ENCODE results near the gene DAP. TPM values are rescaled to one million over a fixed set of nuclear protein-coding genes. Genes with fewer than 3 reads are reported as not detected.

DAP gene
- total and polyA plus RNA-seq, 4 donors = 36.6 to 122 (median 101) TPM

DNA sequence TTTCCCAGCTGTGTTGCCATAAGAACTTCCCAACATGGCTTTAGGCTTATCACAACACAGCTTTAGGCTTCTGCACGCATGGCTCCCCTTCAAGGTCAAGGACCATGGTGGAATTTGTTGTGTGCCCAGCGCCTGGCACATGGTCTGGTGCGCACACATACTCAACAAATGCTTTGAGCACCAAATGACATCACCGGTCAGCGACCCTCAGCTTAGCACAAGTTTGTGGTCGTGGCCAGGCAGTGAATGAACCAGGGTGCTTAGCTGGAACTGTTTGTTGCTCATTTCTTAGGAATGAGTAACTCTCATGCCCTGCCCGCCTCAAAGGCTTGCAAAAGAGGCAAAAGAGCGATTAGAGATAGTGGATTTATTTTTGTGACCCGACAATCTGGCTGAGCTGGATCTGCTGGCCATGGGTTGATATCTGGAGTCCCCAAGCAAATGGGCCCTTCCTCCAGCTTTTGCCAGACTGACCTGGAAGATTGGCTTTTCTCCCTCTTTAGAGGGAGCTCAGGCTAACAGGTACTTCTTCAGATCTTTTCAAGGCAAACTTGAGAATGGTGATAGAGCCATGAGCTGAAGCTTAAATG is 58.9 kb downstream of the DAP start (continued):
- peak; percentile 37 to 59 for TF ChIP-seq RXRA (IDR thresholded peaks at IDR 0.05)
- no peak for TF ChIP-seq HNF4G (IDR thresholded peaks at IDR 0.05)

DNA sequence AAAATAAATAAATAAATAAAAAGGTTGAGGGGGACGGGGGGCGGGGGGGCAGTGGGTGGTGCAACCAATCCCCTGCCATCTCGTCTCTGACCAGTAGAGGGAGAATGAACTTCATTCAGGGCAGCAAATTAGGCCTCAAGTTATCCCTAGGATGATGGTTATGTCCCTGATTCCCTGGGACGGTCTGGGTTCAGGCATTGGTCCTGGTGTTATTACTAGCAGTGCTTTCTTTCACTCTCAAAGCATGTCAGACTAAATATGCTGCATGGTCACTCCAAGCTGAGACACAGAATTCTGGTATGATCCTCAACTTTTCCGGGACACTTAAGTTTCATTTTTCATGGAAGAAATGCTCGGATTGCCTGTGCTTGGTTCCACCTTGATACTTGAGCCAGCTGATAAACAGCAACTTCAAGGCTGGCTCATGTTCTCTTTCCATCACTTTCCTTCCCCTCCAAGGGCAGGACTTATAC is 59.4 kb downstream of the DAP start:
- TF ChIP-seq HNF4G (IDR thresholded peaks at IDR 0.05) (no peak), CTCF (IDR thresholded peaks at IDR 0.05; ENCODE audit: low read depth, low read length, missing input control) (peak; percentile 53), RAD21 (IDR thresholded peaks at IDR 0.05) (peak; percentile 62 to 76)
- H3K9me3 ChIP-seq (ENCODE audit: control insufficient read depth in 4 of 4, low read length in 3 of 4) = no peaks in the 10 kb centered on the region
- H3K4me3 ChIP-seq (ENCODE audit: low read depth in 1 of 3, low read length in 3 of 3) = no peak overlapping the region
- H3K9ac ChIP-seq (ENCODE audit: low read depth in 1 of 2, low read length in 2 of 2) = no peak overlapping the region
- DNase-seq (ENCODE audit: low spot score) = peak; percentile 63
- peaks cover 5 to 23% (median 11%) of the 10 kb centered on the region in 4 donors for H3K4me1 ChIP-seq (ENCODE audit: control insufficient read depth in 4 of 4, insufficient read depth in 4 of 4, low read length in 3 of 4)
- H3K36me3 ChIP-seq (ENCODE audit: control insufficient read depth in 4 of 4, insufficient read depth in 3 of 4, low read depth in 1 of 4, low read length in 3 of 4) = no peaks in the 10 kb centered on the region
- H3K27ac ChIP-seq (ENCODE audit: low read depth in 1 of 2, low read length in 2 of 2) = no peak overlapping the region
- no peaks in the 10 kb centered on the region for H3K27me3 ChIP-seq (ENCODE audit: control insufficient read depth in 4 of 4, insufficient read depth in 4 of 4, low read length in 3 of 4)
- 55% methylated on average over 6 of the region's 6 CpGs for WGBS

- no peaks in the 10 kb centered on the region for H3K27me3 ChIP-seq (ENCODE audit: control insufficient read depth in 4 of 4, insufficient read depth in 4 of 4, low read length in 3 of 4)
- WGBS = 91% methylated on average over 7 of the region's 7 CpGs
- H3K4me1 ChIP-seq (ENCODE audit: control insufficient read depth in 4 of 4, insufficient read depth in 4 of 4, low read length in 3 of 4) = peaks cover 5 to 23% (median 12%) of the 10 kb centered on the region in 4 donors
- no peak overlapping the region for H3K27ac ChIP-seq (ENCODE audit: low read depth in 1 of 2, low read length in 2 of 2)
- no peaks in the 10 kb centered on the region for H3K9me3 ChIP-seq (ENCODE audit: control insufficient read depth in 4 of 4, low read length in 3 of 4)
- no peak overlapping the region for H3K4me3 ChIP-seq (ENCODE audit: low read depth in 1 of 3, low read length in 3 of 3)
- no peak overlapping the region for H3K9ac ChIP-seq (ENCODE audit: low read depth in 1 of 2, low read length in 2 of 2)
- TF ChIP-seq SP1 (IDR thresholded peaks at IDR 0.05) (no peak), RXRA (IDR thresholded peaks at IDR 0.05) (no peak), JUND (IDR thresholded peaks at IDR 0.05) (no peak), CTCF (IDR thresholded peaks at IDR 0.05; ENCODE audit: low read depth, low read length, missing input control) (no peak), FOXA1 (IDR thresholded peaks at IDR 0.05) (no peak), TAF1 (conservative IDR thresholded peaks at IDR 0.05) (no peak), ATF3 (IDR thresholded peaks at IDR 0.05) (no peak), REST (IDR thresholded peaks at IDR 0.05) (no peak), FOXA2 (IDR thresholded peaks at IDR 0.05) (no peak)
- TF ChIP-seq, protein P1, sequence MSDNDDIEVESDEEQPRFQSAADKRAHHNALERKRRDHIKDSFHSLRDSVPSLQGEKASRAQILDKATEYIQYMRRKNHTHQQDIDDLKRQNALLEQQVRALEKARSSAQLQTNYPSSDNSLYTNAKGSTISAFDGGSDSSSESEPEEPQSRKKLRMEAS (IDR thresholded peaks at IDR 0.05) = no peak
- no peak for DNase-seq (ENCODE audit: low spot score)
- H3K36me3 ChIP-seq (ENCODE audit: control insufficient read depth in 4 of 4, insufficient read depth in 3 of 4, low read depth in 1 of 4, low read length in 3 of 4) = no peaks in the 10 kb centered on the region
Observed at GRCh38 chr5:10700516-10700915, 60.5 kb downstream of the DAP start.
